OCI-LY3 (cell line): Measurements from ENCODE around the gene ADGRG2.

ENCODE experiments used
- H2AFZ ChIP-seq: fragments of 200-600, 300-600 bp; shearing (Covaris generic); 2 replicates; pipeline ENCODE4 v1.6.0; 2014; ENCODE audit warnings: antibody characterized with exemption, low read depth, low read length
- H3K27ac ChIP-seq: fragments of 200-600, 300-600 bp; sonication (generic); 2 replicates; pipeline ENCODE4 v1.5.1; 2014; ENCODE audit warnings: mild to moderate bottlenecking, low read length, moderate library complexity, mixed read lengths
- H3K27me3 ChIP-seq: fragments of 200-600, 300-600 bp; sonication (generic); 2 replicates; pipeline ENCODE4 v1.6.1; 2014; ENCODE audit warnings: low read depth, low read length, mixed read lengths
- H3K36me3 ChIP-seq: fragments of 200-600, 300-600 bp; sonication (generic); replicated peaks from 2 replicates; pipeline ENCODE3; 2014; ENCODE audit warnings: low read depth, low read length, mixed read lengths
- H3K4me1 ChIP-seq: fragments of 300-600, 200-600 bp; sonication (generic); 2 replicates; pipeline ENCODE4 v1.6.1; 2014; ENCODE audit warnings: low read length, mixed read lengths
- H3K4me2 ChIP-seq: fragments of 200-600, 300-600 bp; sonication (generic); 2 replicates; pipeline ENCODE4 v1.6.1; 2014; ENCODE audit warnings: low read length, mixed read lengths
- H3K4me3 ChIP-seq: fragments of 300-600, 200-600 bp; sonication (generic); 2 replicates; pipeline ENCODE4 v1.5.1; 2014; ENCODE audit warnings: antibody characterized with exemption, mild to moderate bottlenecking, low read length, moderate library complexity
- H3K79me2 ChIP-seq: fragments of 300-600, 200-600 bp; shearing (Covaris generic); 2 replicates; pipeline ENCODE4 v1.6.1; 2014; ENCODE audit warnings: mild to moderate bottlenecking, low read length, mixed read lengths
- H3K9ac ChIP-seq: fragments of 300-600, 200-600 bp; shearing (Covaris generic); 2 replicates; pipeline ENCODE4 v1.6.0; 2014; ENCODE audit warnings: mild to moderate bottlenecking, low read length, moderate library complexity
- H3K9me3 ChIP-seq: fragments of 200-600, 300-600 bp; shearing (Covaris generic); 2 replicates; pipeline ENCODE4 v1.6.1; 2014; ENCODE audit warnings: low read length, mixed read lengths; ENCODE audit not compliant: insufficient read depth
- H4K20me1 ChIP-seq: fragments of 200-600, 300-600 bp; sonication (generic); 2 replicates; pipeline ENCODE4 v1.6.1; 2016; ENCODE audit warnings: low read length, mixed read lengths; ENCODE audit not compliant: insufficient read depth
- CTCF ChIP-seq: fragments of 200-600, 300-600 bp; sonication (generic); IDR thresholded peaks from 2 replicates; pipeline ENCODE4 v1.5.1; 2014; ENCODE audit warnings: antibody characterized with exemption, low read length, low read depth
- EZH2phosphoT487 ChIP-seq: fragments of 200-600 bp; shearing (Covaris generic); IDR thresholded peaks from 2 replicates; pipeline ENCODE4 v1.6.1; 2018; ENCODE audit warnings: antibody characterized with exemption, mixed run types, low read depth

ADGRG2 gene

DNA sequence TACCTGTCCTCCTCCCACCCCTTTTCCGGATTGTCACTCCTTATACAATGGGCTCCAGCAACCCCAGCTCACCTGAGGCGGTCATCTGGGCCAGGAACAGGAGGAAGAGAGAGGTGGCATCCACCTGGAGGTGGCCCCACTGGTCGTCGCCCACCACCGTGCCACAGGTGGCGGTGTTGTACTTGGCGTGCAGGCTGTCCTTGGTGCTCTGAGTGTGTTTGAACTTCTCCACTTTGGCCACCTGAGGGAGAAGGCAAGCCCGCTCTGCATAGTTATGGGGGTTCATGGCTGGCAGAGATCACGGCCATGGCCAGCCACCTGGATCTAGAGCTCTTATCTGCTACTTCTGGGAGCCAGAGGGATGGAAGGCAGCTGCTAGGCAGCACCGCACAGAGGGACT is 171.2 kb downstream of the ADGRG2 start:
- H3K9ac ChIP-seq: no peak overlapping the region
- no peak overlapping the region for H3K27ac ChIP-seq
- H3K27me3 ChIP-seq: no peaks in the 10 kb centered on the region
- no peaks in the 10 kb centered on the region for H4K20me1 ChIP-seq
- TF ChIP-seq EZH2phosphoT487 (no peak), CTCF (no peak)
- H3K9me3 ChIP-seq: no peaks in the 10 kb centered on the region
- no peak overlapping the region for H2AFZ ChIP-seq
- H3K79me2 ChIP-seq: no peaks in the 10 kb centered on the region
- H3K4me2 ChIP-seq: no peak overlapping the region
- no peaks in the 10 kb centered on the region for H3K4me1 ChIP-seq
- H3K4me3 ChIP-seq: no peak overlapping the region
- no peaks in the 10 kb centered on the region for H3K36me3 ChIP-seq

- Histone ChIP-seq H3K9ac (no peak overlapping the region), H3K27ac (no peak overlapping the region), H3K4me3 (no peak overlapping the region), H4K20me1 (no peaks in the 10 kb centered on the region), H3K4me2 (no peak overlapping the region), H3K36me3 (no peaks in the 10 kb centered on the region), H2AFZ (no peak overlapping the region), H3K4me1 (no peaks in the 10 kb centered on the region), H3K9me3 (no peaks in the 10 kb centered on the region), H3K27me3 (no peaks in the 10 kb centered on the region), H3K79me2 (no peaks in the 10 kb centered on the region)
- TF ChIP-seq EZH2phosphoT487 (no peak), CTCF (no peak)
Observed at GRCh38 chrX:18949944-18950301, 172.3 kb downstream of the ADGRG2 start.

GRCh38 chrX:18949291-18949943 is 172.9 kb downstream of the ADGRG2 start:
- TF ChIP-seq CTCF (no peak), EZH2phosphoT487 (no peak)
- H3K9me3 ChIP-seq: no peaks in the 10 kb centered on the region
- no peak overlapping the region for H3K4me3 ChIP-seq
- no peaks in the 10 kb centered on the region for H3K4me1 ChIP-seq
- H3K79me2 ChIP-seq: no peaks in the 10 kb centered on the region
- no peak overlapping the region for H3K27ac ChIP-seq
- no peak overlapping the region for H3K4me2 ChIP-seq
- H3K27me3 ChIP-seq: no peaks in the 10 kb centered on the region
- H4K20me1 ChIP-seq: no peaks in the 10 kb centered on the region
- no peak overlapping the region for H3K9ac ChIP-seq
- no peaks in the 10 kb centered on the region for H3K36me3 ChIP-seq
- H2AFZ ChIP-seq: no peak overlapping the region

- no peak overlapping the region for H2AFZ ChIP-seq
- H3K9me3 ChIP-seq: no peaks in the 10 kb centered on the region
- TF ChIP-seq CTCF: no peak
- no peak for TF ChIP-seq EZH2phosphoT487
- H4K20me1 ChIP-seq: no peaks in the 10 kb centered on the region
- no peaks in the 10 kb centered on the region for H3K36me3 ChIP-seq
- no peaks in the 10 kb centered on the region for H3K79me2 ChIP-seq
- H3K27ac ChIP-seq: no peak overlapping the region
- H3K9ac ChIP-seq: no peak overlapping the region
- H3K4me1 ChIP-seq: no peaks in the 10 kb centered on the region
- no peak overlapping the region for H3K4me3 ChIP-seq
- H3K27me3 ChIP-seq: no peaks in the 10 kb centered on the region
- H3K4me2 ChIP-seq: no peak overlapping the region
Observed at GRCh38 chrX:18946611-18947010, 175.7 kb downstream of the ADGRG2 start.
